ENCODE measurements around the gene PRAF2. TPM values are rescaled to one million over a fixed set of nuclear protein-coding genes. Genes with fewer than 3 reads are reported as not detected.
A peak's percentile ranks its signal among the peaks of the same experiment; 100 is the strongest.

PRAF2 gene
- polyA plus RNA-seq (ENCODE audit: insufficient read depth in 1 of 5, insufficient read length in 5 of 5, low replicate concordance in 1 of 5) = 10 to 100 TPM; 28.8 to 40.9 (median 35.7) TPM
- long read RNA-seq, donor 1, transcript PRAF2-202 (3 exons, 1,334 nt) = major isoform, 26 of 26 reads
- long read RNA-seq, donor 1, partial matches to known transcripts = 0 of 26 reads
- long read RNA-seq, donor 1, other reads (novel, unspliced or antisense) = 0 of 26 reads
- long read RNA-seq, donor 2, transcript PRAF2-202 (3 exons, 1,334 nt) = major isoform, 9 of 11 reads
- long read RNA-seq, donor 2, partial matches to known transcripts = 0 of 11 reads
- long read RNA-seq, donor 2, other reads (novel, unspliced or antisense) = 0 of 11 reads
- long read RNA-seq, donor 3, transcript PRAF2-202 (3 exons, 1,334 nt) = major isoform, 9 of 9 reads
- long read RNA-seq, donor 3, partial matches to known transcripts = 0 of 9 reads
- long read RNA-seq, donor 3, other reads (novel, unspliced or antisense) = 0 of 9 reads
- long read RNA-seq, donor 4, transcript PRAF2-202 (3 exons, 1,334 nt) = major isoform, 6 of 6 reads
- long read RNA-seq, donor 4, partial matches to known transcripts = 0 of 6 reads
- long read RNA-seq, donor 4, other reads (novel, unspliced or antisense) = 0 of 6 reads
- long read RNA-seq, donor 5, transcript PRAF2-202 (3 exons, 1,334 nt) = major isoform, 26 of 34 reads
- long read RNA-seq, donor 5, partial matches to known transcripts = 6 of 34 reads
- long read RNA-seq, donor 5, other reads (novel, unspliced or antisense) = 0 of 34 reads
- long read RNA-seq, donor 6, transcript PRAF2-202 (3 exons, 1,334 nt) = major isoform, 26 of 27 reads
- long read RNA-seq, donor 6, partial matches to known transcripts = 0 of 27 reads
- long read RNA-seq, donor 6, other reads (novel, unspliced or antisense) = 0 of 27 reads
- long read RNA-seq, donor 7, transcript PRAF2-202 (3 exons, 1,334 nt) = major isoform, 14 of 15 reads
- long read RNA-seq, donor 7, partial matches to known transcripts = 0 of 15 reads
- long read RNA-seq, donor 7, other reads (novel, unspliced or antisense) = 0 of 15 reads
- long read RNA-seq, donor 8, transcript PRAF2-202 (3 exons, 1,334 nt) = major isoform, 11 of 20 reads
- long read RNA-seq, donor 8, partial matches to known transcripts = 6 of 20 reads
- long read RNA-seq, donor 8, other reads (novel, unspliced or antisense) = 0 of 20 reads

GRCh38 chrX:49073601-49074575, at the start of gene PRAF2:
Gene PRAF2 (minus strand): TSS chrX:49074002. CDS start chrX:49073987, 15 bp downstream.
- DNase-seq = peak; percentile 82 to 87

GRCh38 chrX:49122499-49122898, 48.7 kb upstream of the PRAF2 start:
- no peak for DNase-seq

- no peak for DNase-seq
Observed at GRCh38 chrX:49120091-49120490, 46.3 kb upstream of the PRAF2 start.

GRCh38 chrX:49117581-49117980, 43.8 kb upstream of the PRAF2 start:
- no peak for DNase-seq

GRCh38 chrX:49116716-49117115, 42.9 kb upstream of the PRAF2 start:
- DNase-seq = no peak

- no peak for DNase-seq
Observed at GRCh38 chrX:49116076-49116475, 42.3 kb upstream of the PRAF2 start.

- no peak for DNase-seq
Observed at GRCh38 chrX:49111791-49112190, 38.0 kb upstream of the PRAF2 start.

- no peak for DNase-seq
Observed at GRCh38 chrX:49110417-49110816, 36.6 kb upstream of the PRAF2 start.

GRCh38 chrX:49108641-49109040, 34.8 kb upstream of the PRAF2 start:
- DNase-seq = no peak

- no peak for DNase-seq
Observed at GRCh38 chrX:49106930-49107329, 33.1 kb upstream of the PRAF2 start.

GRCh38 chrX:49106296-49106695, 32.5 kb upstream of the PRAF2 start:
- DNase-seq = no peak

GRCh38 chrX:49103637-49104036, 29.8 kb upstream of the PRAF2 start:
- no peak for DNase-seq

GRCh38 chrX:49102190-49102589, 28.4 kb upstream of the PRAF2 start:
- no peak for DNase-seq

GRCh38 chrX:49101629-49101984, 27.8 kb upstream of the PRAF2 start:
- DNase-seq = no peak

GRCh38 chrX:49100704-49101628, 27.2 kb upstream of the PRAF2 start:
- peak; percentile 86 to 87 for DNase-seq

GRCh38 chrX:49096419-49096818, 22.6 kb upstream of the PRAF2 start:
- no peak for DNase-seq

- no peak for DNase-seq
Observed at GRCh38 chrX:49089553-49089952, 15.8 kb upstream of the PRAF2 start.

GRCh38 chrX:49082271-49082871, 8.6 kb upstream of the PRAF2 start:
- no peak for DNase-seq
